22Rv1 (cell line): Measurements from ENCODE around the gene C20orf204.

Source experiments
- CTCF ChIP-seq: fragments of 450-650 bp; IDR thresholded peaks from 2 replicates; pipeline ENCODE4 v1.5.1; 2017; ENCODE audit warnings: mild to moderate bottlenecking
- ZFX ChIP-seq: fragments of 450-650 bp; IDR thresholded peaks from 2 replicates; pipeline ENCODE4 v1.6.1; 2017; ENCODE audit warnings: antibody characterized with exemption, borderline replicate concordance

- TF ChIP-seq CTCF: no peak
- no peak for TF ChIP-seq ZFX
These were observed 9.5 kb downstream of the C20orf204 start for GRCh38 chr20:64045346-64046011.
